Measurements from ENCODE around the gene COX20.

The COX20 gene

DNA sequence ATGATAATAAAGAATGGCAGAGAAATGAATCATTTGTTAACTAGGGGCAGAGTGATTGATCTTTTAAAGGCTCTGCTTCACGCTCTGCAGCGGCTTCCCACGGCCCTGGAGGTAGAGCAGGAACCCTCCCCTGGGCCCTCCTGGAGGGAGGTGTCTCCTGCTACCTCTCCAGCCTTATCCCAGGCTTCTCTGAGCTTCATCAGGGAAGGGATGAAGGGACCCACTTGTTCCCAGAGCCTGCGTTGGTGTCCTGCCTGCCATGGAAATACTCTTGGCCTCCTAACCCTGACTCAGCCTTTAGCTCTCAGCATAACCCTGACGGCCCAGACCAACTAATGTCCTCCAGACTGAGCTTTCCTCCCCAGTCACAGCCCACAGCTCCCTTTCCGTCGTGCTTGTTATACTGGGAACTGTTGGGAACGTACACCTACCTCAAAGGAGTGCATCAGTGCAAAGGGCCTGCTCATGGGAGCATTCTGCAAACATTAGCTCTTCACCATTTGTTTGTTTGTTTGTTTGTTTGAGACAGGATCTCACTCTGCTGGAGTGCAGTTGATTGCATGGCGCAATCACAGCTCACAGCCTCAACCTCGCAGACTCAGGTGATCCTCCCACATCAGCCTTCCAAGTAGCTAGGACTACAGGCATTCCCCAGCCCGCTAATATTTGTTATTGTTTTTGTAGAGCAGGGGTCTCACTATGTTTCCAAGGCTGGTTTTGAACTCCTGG is 46.3 kb downstream of the COX20 start:
- DNase-seq = no peak

DNA sequence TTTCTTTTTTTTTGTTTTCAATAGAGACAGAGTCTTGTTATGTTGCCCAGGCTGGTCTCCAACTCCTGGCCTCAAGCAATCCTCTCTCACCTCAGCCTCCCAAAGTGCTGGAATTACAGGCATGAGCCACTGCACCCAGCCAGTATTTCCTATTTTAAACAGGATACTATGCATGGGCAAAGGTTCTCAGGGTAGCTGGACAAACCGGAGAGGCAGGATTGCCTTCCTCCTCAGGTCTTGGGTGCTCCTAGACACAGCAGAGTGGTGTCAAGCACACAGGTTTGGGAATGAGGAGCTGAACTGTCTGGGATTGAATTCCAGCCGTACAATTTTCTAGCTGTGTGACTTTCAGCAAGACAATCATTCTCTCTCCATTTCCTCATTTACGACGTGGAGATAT is 51.8 kb downstream of the COX20 start:
- DNase-seq = no peak

DNA sequence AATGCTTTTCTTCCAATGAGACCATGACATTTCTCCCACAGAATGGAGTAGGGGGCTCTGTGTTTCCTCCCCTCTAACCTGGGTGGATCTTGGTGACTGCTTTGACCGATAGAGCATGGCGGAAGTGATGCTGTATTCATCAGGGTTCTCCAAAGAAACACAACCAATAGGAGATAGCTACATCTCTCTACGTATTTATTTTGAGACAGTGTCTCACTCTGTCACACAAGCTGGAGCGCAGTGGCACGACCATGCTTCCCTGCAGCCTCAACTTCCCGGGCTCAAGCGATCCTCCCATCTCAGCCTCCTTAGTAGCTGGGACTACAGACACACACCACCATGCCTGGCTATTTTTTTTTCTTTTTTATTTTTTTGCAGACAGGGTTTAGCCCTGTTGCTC is 58.4 kb downstream of the COX20 start:
- no peak for DNase-seq
